HEK293 (cell line): ENCODE results near the gene PPP4C.

ENCODE experiments used
- FEZF1 ChIP-seq: fragments of 450-650 bp; formaldehyde crosslinking; IDR thresholded peaks from 2 replicates; pipeline ENCODE4 v1.5.1; 2016; ENCODE audit warnings: missing biosample characterization, missing genetic modification characterization
- GLI2 ChIP-seq: fragments of 450-650 bp; formaldehyde crosslinking; IDR thresholded peaks from 2 replicates; pipeline ENCODE4; 2017; ENCODE audit warnings: missing biosample characterization, missing genetic modification characterization, low read depth, borderline replicate concordance
- HIC1 ChIP-seq: fragments of 450-650 bp; formaldehyde crosslinking; IDR thresholded peaks from 2 replicates; pipeline ENCODE4 v1.5.1; 2016; ENCODE audit warnings: missing biosample characterization, missing genetic modification characterization
- KLF9 ChIP-seq: fragments of 450-650 bp; formaldehyde crosslinking; IDR thresholded peaks from 2 replicates; pipeline ENCODE4 v1.5.1; 2016; ENCODE audit warnings: missing biosample characterization, missing genetic modification characterization, low read depth
- OVOL3 ChIP-seq: fragments of 450-650 bp; formaldehyde crosslinking; IDR thresholded peaks from 2 replicates; pipeline ENCODE4 v1.5.1; 2016; ENCODE audit warnings: missing biosample characterization, missing genetic modification characterization
- PBX3 ChIP-seq: sonication (generic); formaldehyde crosslinking; IDR thresholded peaks from 2 replicates; pipeline ENCODE4 v1.8.1; 2022; ENCODE audit warnings: mild to moderate bottlenecking, moderate library complexity, missing genetic modification reagents
- PRDM6 ChIP-seq: fragments of 450-650 bp; formaldehyde crosslinking; IDR thresholded peaks from 2 replicates; pipeline ENCODE4 v1.5.1; 2017; ENCODE audit warnings: missing biosample characterization, missing genetic modification characterization
- ZBTB20 ChIP-seq: fragments of 450-650 bp; formaldehyde crosslinking; IDR thresholded peaks from 2 replicates; pipeline ENCODE4 v1.5.1; 2016; ENCODE audit warnings: missing biosample characterization, missing genetic modification characterization
- ZBTB21 ChIP-seq: fragments of 450-650 bp; formaldehyde crosslinking; IDR thresholded peaks from 2 replicates; pipeline ENCODE4 v1.5.1; 2017; ENCODE audit warnings: missing biosample characterization, missing genetic modification characterization
- ZBTB26 ChIP-seq: fragments of 450-650 bp; formaldehyde crosslinking; optimal IDR thresholded peaks from 2 replicates; pipeline ENCODE3; 2016; ENCODE audit warnings: missing biosample characterization, mild to moderate bottlenecking, missing genetic modification characterization
- ZEB2 ChIP-seq: fragments of 450-650 bp; formaldehyde crosslinking; IDR thresholded peaks from 2 replicates; pipeline ENCODE4 v1.5.1; 2016; ENCODE audit warnings: missing biosample characterization, missing genetic modification characterization
- ZFHX2 ChIP-seq: fragments of 450-650 bp; formaldehyde crosslinking; conservative IDR thresholded peaks from 2 replicates; pipeline ENCODE4 v1.5.1; 2016; ENCODE audit warnings: missing biosample characterization, missing genetic modification characterization
- ZNF138 ChIP-seq: fragments of 450-650 bp; formaldehyde crosslinking; IDR thresholded peaks from 2 replicates; pipeline ENCODE4 v1.5.1; 2016; ENCODE audit warnings: missing biosample characterization, missing genetic modification characterization, borderline replicate concordance
- ZNF324 ChIP-seq: fragments of 450-650 bp; formaldehyde crosslinking; IDR thresholded peaks from 2 replicates; pipeline ENCODE4 v1.5.1; 2016; ENCODE audit warnings: missing biosample characterization, missing genetic modification characterization
- ZNF391 ChIP-seq: fragments of 450-650 bp; formaldehyde crosslinking; IDR thresholded peaks from 2 replicates; pipeline ENCODE4 v1.5.1; 2016; ENCODE audit warnings: low read depth, missing biosample characterization, missing genetic modification characterization, borderline replicate concordance
- ZNF394 ChIP-seq: fragments of 450-650 bp; formaldehyde crosslinking; IDR thresholded peaks from 2 replicates; pipeline ENCODE4 v1.5.1; 2016; ENCODE audit warnings: missing biosample characterization, missing genetic modification characterization, mild to moderate bottlenecking, moderate library complexity, borderline replicate concordance
- ZNF529 ChIP-seq: fragments of 450-650 bp; formaldehyde crosslinking; IDR thresholded peaks from 2 replicates; pipeline ENCODE4 v1.5.1; 2017; ENCODE audit warnings: missing genetic modification characterization, missing biosample characterization; ENCODE audit not compliant: insufficient replicate concordance
- ZNF549 ChIP-seq: fragments of 450-650 bp; IDR thresholded peaks from 2 replicates; pipeline ENCODE4 v1.5.1; 2018; ENCODE audit warnings: missing biosample characterization, missing genetic modification characterization, mild to moderate bottlenecking, inconsistent platforms, moderate library complexity
- ZNF600 ChIP-seq: fragments of 450-650 bp; formaldehyde crosslinking; IDR thresholded peaks from 2 replicates; pipeline ENCODE4 v1.5.1; 2016; ENCODE audit warnings: missing biosample characterization, missing genetic modification characterization
- ZNF621 ChIP-seq: fragments of 450-650 bp; formaldehyde crosslinking; IDR thresholded peaks from 2 replicates; pipeline ENCODE4 v1.5.1; 2017; ENCODE audit warnings: missing biosample characterization, missing genetic modification characterization
- ZNF623 ChIP-seq: fragments of 450-650 bp; formaldehyde crosslinking; IDR thresholded peaks from 2 replicates; pipeline ENCODE4 v1.5.1; 2016; ENCODE audit warnings: missing biosample characterization, missing genetic modification characterization
- ZNF626 ChIP-seq: fragments of 450-650 bp; sonication (Bioruptor Pico); formaldehyde crosslinking; IDR thresholded peaks from 2 replicates; pipeline ENCODE4 v1.5.1; 2018; ENCODE audit warnings: missing biosample characterization, missing genetic modification characterization, inconsistent platforms
- ZNF660 ChIP-seq: fragments of 450-650 bp; IDR thresholded peaks from 2 replicates; pipeline ENCODE4 v1.5.1; 2018; ENCODE audit warnings: missing biosample characterization, mild to moderate bottlenecking, missing genetic modification characterization
- ZNF747 ChIP-seq: fragments of 450-650 bp; formaldehyde crosslinking; IDR thresholded peaks from 2 replicates; pipeline ENCODE4 v1.5.1; 2016; ENCODE audit warnings: missing biosample characterization, missing genetic modification characterization
- ZNF76 ChIP-seq: fragments of 450-650 bp; formaldehyde crosslinking; IDR thresholded peaks from 2 replicates; pipeline ENCODE4; 2016; ENCODE audit warnings: low read depth, missing biosample characterization, missing genetic modification characterization, borderline replicate concordance
- ZNF768 ChIP-seq: fragments of 450-650 bp; formaldehyde crosslinking; IDR thresholded peaks from 2 replicates; pipeline ENCODE4 v1.5.1; 2018; ENCODE audit warnings: missing biosample characterization, mild to moderate bottlenecking, missing genetic modification characterization
- TF ChIP-seq, protein P1 (sequence below): fragments of 450-650 bp; IDR thresholded peaks from 2 replicates; pipeline ENCODE4 v1.5.1; 2018; ENCODE audit warnings: missing biosample characterization, mild to moderate bottlenecking, missing genetic modification characterization
- TF ChIP-seq, protein P2 (sequence below): fragments of 450-650 bp; IDR thresholded peaks from 2 replicates; pipeline ENCODE4 v1.5.1; 2018; ENCODE audit warnings: missing biosample characterization, missing genetic modification characterization
- TF ChIP-seq, protein P3 (sequence below): fragments of 450-650 bp; formaldehyde crosslinking; IDR thresholded peaks from 2 replicates; pipeline ENCODE4 v1.5.1; 2016; ENCODE audit warnings: missing biosample characterization, missing genetic modification characterization

PPP4C gene

GRCh38 chr16:30063893-30064728 lies 11.7 kb upstream of the PPP4C start (continued):
- TF ChIP-seq, protein P1, sequence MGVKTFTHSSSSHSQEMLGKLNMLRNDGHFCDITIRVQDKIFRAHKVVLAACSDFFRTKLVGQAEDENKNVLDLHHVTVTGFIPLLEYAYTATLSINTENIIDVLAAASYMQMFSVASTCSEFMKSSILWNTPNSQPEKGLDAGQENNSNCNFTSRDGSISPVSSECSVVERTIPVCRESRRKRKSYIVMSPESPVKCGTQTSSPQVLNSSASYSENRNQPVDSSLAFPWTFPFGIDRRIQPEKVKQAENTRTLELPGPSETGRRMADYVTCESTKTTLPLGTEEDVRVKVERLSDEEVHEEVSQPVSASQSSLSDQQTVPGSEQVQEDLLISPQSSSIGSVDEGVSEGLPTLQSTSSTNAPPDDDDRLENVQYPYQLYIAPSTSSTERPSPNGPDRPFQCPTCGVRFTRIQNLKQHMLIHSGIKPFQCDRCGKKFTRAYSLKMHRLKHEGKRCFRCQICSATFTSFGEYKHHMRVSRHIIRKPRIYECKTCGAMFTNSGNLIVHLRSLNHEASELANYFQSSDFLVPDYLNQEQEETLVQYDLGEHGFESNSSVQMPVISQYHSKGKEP (tag by site-specific recombination): 0 out of 2 replicates have a peak, but pooled peaks have one; percentile 7
- TF ChIP-seq ZNF394 (tag by site-specific recombination) (no peak), KLF9 (tag by site-specific recombination) (no peak), PBX3 (CRISPR knock-in tag) (no peak), ZBTB21 (tag by site-specific recombination) (no peak), HIC1 (tag by site-specific recombination) (no peak; the same call in 1 of the 2 replicates), ZNF391 (tag by site-specific recombination) (no peak), PRDM6 (tag by site-specific recombination) (no peak), ZNF623 (tag by site-specific recombination) (no peak), ZBTB26 (tag by site-specific recombination) (no peak), GLI2 (no peak), FEZF1 (tag by site-specific recombination) (no peak), ZNF324 (tag by site-specific recombination) (no peak), ZNF76 (tag by site-specific recombination) (peak; percentile 91), ZNF138 (tag by site-specific recombination) (no peak), ZNF600 (peak; percentile 79), ZNF768 (no peak), ZBTB20 (tag by site-specific recombination) (peak; percentile 53; the same call in 1 of the 2 replicates), ZFHX2 (tag by site-specific recombination) (peak; percentile 62; the same call in 1 of the 2 replicates), OVOL3 (no peak), ZNF549 (tag by site-specific recombination) (no peak), ZNF626 (tag by site-specific recombination) (no peak), ZNF621 (tag by site-specific recombination) (no peak), ZNF660 (peak; percentile 61; the same call in 1 of the 2 replicates), ZNF747 (tag by site-specific recombination) (no peak), ZEB2 (0 out of 2 replicates have a peak, but pooled peaks have one; percentile 68), ZNF529 (tag by site-specific recombination) (no peak)
- TF ChIP-seq, protein P2, sequence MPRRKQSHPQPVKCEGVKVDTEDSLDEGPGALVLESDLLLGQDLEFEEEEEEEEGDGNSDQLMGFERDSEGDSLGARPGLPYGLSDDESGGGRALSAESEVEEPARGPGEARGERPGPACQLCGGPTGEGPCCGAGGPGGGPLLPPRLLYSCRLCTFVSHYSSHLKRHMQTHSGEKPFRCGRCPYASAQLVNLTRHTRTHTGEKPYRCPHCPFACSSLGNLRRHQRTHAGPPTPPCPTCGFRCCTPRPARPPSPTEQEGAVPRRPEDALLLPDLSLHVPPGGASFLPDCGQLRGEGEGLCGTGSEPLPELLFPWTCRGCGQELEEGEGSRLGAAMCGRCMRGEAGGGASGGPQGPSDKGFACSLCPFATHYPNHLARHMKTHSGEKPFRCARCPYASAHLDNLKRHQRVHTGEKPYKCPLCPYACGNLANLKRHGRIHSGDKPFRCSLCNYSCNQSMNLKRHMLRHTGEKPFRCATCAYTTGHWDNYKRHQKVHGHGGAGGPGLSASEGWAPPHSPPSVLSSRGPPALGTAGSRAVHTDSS (tag by site-specific recombination): peak; percentile 72
- TF ChIP-seq, protein P3, sequence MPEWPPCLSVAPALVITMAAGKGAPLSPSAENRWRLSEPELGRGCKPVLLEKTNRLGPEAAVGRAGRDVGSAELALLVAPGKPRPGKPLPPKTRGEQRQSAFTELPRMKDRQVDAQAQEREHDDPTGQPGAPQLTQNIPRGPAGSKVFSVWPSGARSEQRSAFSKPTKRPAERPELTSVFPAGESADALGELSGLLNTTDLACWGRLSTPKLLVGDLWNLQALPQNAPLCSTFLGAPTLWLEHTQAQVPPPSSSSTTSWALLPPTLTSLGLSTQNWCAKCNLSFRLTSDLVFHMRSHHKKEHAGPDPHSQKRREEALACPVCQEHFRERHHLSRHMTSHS (tag by site-specific recombination): no peak
